Measurements from ENCODE around the gene SUCLG2.

The SUCLG2 gene

GRCh38 chr3:67380118-67380517, 274.3 kb downstream of the SUCLG2 start:
- no peak for DNase-seq

- no peak for DNase-seq
Observed at GRCh38 chr3:67377299-67377698, 277.1 kb downstream of the SUCLG2 start.

GRCh38 chr3:67376416-67376815, 278.0 kb downstream of the SUCLG2 start:
- no peak for DNase-seq

GRCh38 chr3:67375976-67376375, 278.4 kb downstream of the SUCLG2 start:
- DNase-seq, result no peak

- DNase-seq, result no peak
Observed at GRCh38 chr3:67362686-67363085, 291.7 kb downstream of the SUCLG2 start.

GRCh38 chr3:67361770-67362169, 292.6 kb downstream of the SUCLG2 start:
- no peak for DNase-seq

GRCh38 chr3:67361323-67361722, 293.1 kb downstream of the SUCLG2 start:
- DNase-seq, result no peak

GRCh38 chr3:67357610-67358458, 296.6 kb downstream of the SUCLG2 start:
- peak; percentile 46 for DNase-seq

GRCh38 chr3:67349551-67350174, 304.7 kb downstream of the SUCLG2 start:
- DNase-seq, result peak; percentile 50

GRCh38 chr3:67346081-67346480, 308.3 kb downstream of the SUCLG2 start:
- no peak for DNase-seq

- DNase-seq, result no peak
Observed at GRCh38 chr3:67335813-67336212, 318.6 kb downstream of the SUCLG2 start.

GRCh38 chr3:67334588-67334987, 319.8 kb downstream of the SUCLG2 start:
- no peak for DNase-seq

GRCh38 chr3:67329358-67329757, 325.1 kb downstream of the SUCLG2 start:
- no peak for DNase-seq

GRCh38 chr3:67327582-67327981, 326.8 kb downstream of the SUCLG2 start:
- no peak for DNase-seq

- no peak for DNase-seq
Observed at GRCh38 chr3:67325231-67325630, 329.2 kb downstream of the SUCLG2 start.

All from fibroblast of skin of back (primary cell).